Measurements from ENCODE around the gene MCC.

- no peak for TF ChIP-seq CTCF (IDR thresholded peaks at IDR 0.05)
- no peak for TF ChIP-seq EZH2 (IDR thresholded peaks at IDR 0.05; ENCODE audit: borderline replicate concordance, insufficient read depth, low read depth, low read length, poor library complexity, severe bottlenecking)
Measured at GRCh38 chr5:113112435-113112834, 375.8 kb downstream of the MCC start.

Data from B cell (primary cell).